Activated naive CD4-positive, alpha-beta T cell treated with anti-CD3 and anti-CD28 coated beads, Interleukin-2, amount 10 ng/mL, durations not matched to agents 7 days and 5 days (primary cell): Measurements from ENCODE around the gene GRAMD1A.

Experiments used
- CTCF ChIA-PET: fragments of 350-600 bp; sonication (Branson Sonifier 250); formaldehyde crosslinking; loops from one replicate; lab custom pipeline; 2021; ENCODE audit warnings: antibody characterized with exemption; lab: Charles Lee
- DNase-seq: peaks from one replicate; pipeline ENCODE4 v3.0.0-alpha.2; 2020
- H3K27ac Mint-ChIP-seq: one replicate; pipeline ENCODE4 v1.8.0; 2021; ENCODE audit warnings: mild to moderate bottlenecking, moderate library complexity, mixed read lengths
- H3K27me3 Mint-ChIP-seq: one replicate; pipeline ENCODE4 v1.8.0; 2021; ENCODE audit warnings: mild to moderate bottlenecking, mixed read lengths
- H3K36me3 Mint-ChIP-seq: one replicate; pipeline ENCODE4 v1.8.0; 2021; ENCODE audit warnings: mixed read lengths
- H3K4me1 Mint-ChIP-seq: one replicate; pipeline ENCODE4 v1.8.0; 2021; ENCODE audit warnings: mixed read lengths
- H3K4me3 Mint-ChIP-seq: one replicate; pipeline ENCODE4 v1.8.0; 2021; ENCODE audit warnings: mild to moderate bottlenecking, moderate library complexity, mixed read lengths
- H3K9me3 Mint-ChIP-seq: one replicate; pipeline ENCODE4 v1.8.0; 2021; ENCODE audit warnings: mixed read lengths

GRAMD1A gene

GRCh38 chr19:35073516-35073915, 73.4 kb downstream of the GRAMD1A start:
- no peak overlapping the region for H3K27ac Mint-ChIP-seq
- no peak overlapping the region for H3K4me3 Mint-ChIP-seq
- H3K36me3 Mint-ChIP-seq, result no peaks in the 10 kb centered on the region
- no peak for DNase-seq
- CTCF ChIA-PET, result no interaction called here
- H3K4me1 Mint-ChIP-seq, result no peaks in the 10 kb centered on the region
- peaks cover 20% of the 10 kb centered on the region for H3K27me3 Mint-ChIP-seq
- H3K9me3 Mint-ChIP-seq, result peaks cover 3% of the 10 kb centered on the region

GRCh38 chr19:35073941-35074340, 73.8 kb downstream of the GRAMD1A start:
- no peak overlapping the region for H3K27ac Mint-ChIP-seq
- peaks cover 22% of the 10 kb centered on the region for H3K27me3 Mint-ChIP-seq
- no peak for DNase-seq
- H3K36me3 Mint-ChIP-seq, result no peaks in the 10 kb centered on the region
- CTCF ChIA-PET, result no interaction called here
- no peak overlapping the region for H3K4me3 Mint-ChIP-seq
- H3K9me3 Mint-ChIP-seq, result peaks cover 3% of the 10 kb centered on the region
- H3K4me1 Mint-ChIP-seq, result no peaks in the 10 kb centered on the region

DNA sequence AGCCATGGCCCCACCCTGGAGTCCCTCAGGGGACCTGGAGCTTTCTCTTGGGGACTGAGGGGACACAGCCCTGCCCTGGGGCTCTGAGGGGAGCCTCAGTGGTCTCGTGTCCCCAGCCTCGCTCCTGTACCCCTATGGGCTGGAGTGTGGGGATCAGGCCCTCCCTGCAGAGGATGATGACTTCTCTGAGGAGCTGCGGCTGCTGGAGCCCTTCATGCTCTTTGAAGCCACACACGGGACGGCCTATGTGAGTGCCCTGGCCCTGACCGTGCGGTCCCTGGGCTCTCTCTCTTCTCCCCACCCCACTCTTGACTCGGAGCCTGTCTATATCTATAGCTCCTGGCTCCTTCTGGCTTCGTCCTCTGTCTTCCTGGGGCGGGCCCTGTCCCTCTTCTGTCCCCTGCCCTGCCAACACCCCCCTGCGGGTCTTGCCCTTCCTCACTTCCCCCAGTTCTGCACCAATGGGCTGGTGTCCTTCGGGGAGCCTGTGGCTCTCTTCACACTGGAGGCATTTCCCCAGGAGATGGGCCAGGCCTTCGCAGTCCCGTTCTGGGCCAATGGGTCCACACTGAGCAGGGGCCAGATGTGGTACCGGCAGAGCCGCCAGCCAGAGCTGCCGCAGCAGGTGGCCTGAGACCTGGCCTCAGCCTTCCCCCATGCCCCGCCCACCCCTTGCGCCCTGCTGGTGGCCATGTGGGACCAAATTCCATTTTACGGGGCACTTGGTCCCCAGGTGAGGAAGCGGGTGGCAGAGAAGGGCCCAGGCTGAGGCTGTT, 74.5 kb downstream of the GRAMD1A start:
- Mint-ChIP-seq H3K4me3 (no peak overlapping the region), H3K27me3 (peaks cover 24% of the 10 kb centered on the region), H3K9me3 (peaks cover 3% of the 10 kb centered on the region), H3K4me1 (no peaks in the 10 kb centered on the region), H3K27ac (no peak overlapping the region), H3K36me3 (no peaks in the 10 kb centered on the region)
- CTCF ChIA-PET, result no interaction called here
- no peak for DNase-seq

GRCh38 chr19:35075202-35076025, 75.3 kb downstream of the GRAMD1A start:
- H3K27ac Mint-ChIP-seq, result no peak overlapping the region
- no peak for DNase-seq
- no peak overlapping the region for H3K4me3 Mint-ChIP-seq
- no peaks in the 10 kb centered on the region for H3K36me3 Mint-ChIP-seq
- H3K27me3 Mint-ChIP-seq, result peaks cover 23% of the 10 kb centered on the region
- H3K9me3 Mint-ChIP-seq, result peaks cover 2% of the 10 kb centered on the region
- no peaks in the 10 kb centered on the region for H3K4me1 Mint-ChIP-seq
- CTCF ChIA-PET, result no interaction called here

DNA sequence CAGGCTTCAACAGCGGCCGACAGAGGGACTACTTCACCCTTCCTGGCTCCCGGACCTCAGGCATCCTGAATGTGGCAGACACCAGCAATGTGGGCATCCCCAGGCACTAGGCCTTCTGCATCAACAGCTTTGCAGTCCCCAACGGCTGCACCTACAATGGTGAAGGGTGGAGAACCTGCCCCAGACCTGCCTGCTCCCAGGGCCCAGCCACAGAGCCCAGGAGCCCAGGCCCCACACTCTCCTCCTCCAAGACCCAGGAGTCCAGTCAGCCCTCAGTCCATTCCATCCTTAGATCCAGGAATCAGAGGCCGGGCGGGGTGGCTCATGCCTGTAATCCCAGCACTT, 75.9 kb downstream of the GRAMD1A start:
- no peaks in the 10 kb centered on the region for H3K4me1 Mint-ChIP-seq
- no peaks in the 10 kb centered on the region for H3K36me3 Mint-ChIP-seq
- CTCF ChIA-PET, result no interaction called here
- no peaks in the 10 kb centered on the region for H3K9me3 Mint-ChIP-seq
- no peak for DNase-seq
- peaks cover 20% of the 10 kb centered on the region for H3K27me3 Mint-ChIP-seq
- H3K27ac Mint-ChIP-seq, result no peak overlapping the region
- H3K4me3 Mint-ChIP-seq, result no peak overlapping the region
